ENCODE measurements around the gene GIGYF1.
"Not testable (repeated sequence)": the region's sequence is repeated elsewhere in the genome, so short reads cannot be mapped to it uniquely, and the experiment has no call there.

The GIGYF1 gene

GRCh38 chr7:100706672-100707311 is 12.7 kb upstream of the GIGYF1 start:
- Histone ChIP-seq H3K4me3 (ENCODE audit: low read depth, low read length) (peak overlapping the region; percentile 90), H3K27ac (ENCODE audit: low read depth, low read length) (peak overlapping the region; percentile 3; the same call in 1 of the 2 replicates), H3K4me1 (ENCODE audit: control insufficient read depth, insufficient read depth, low read length, unreplicated experiment) (peaks cover 6% of the 10 kb centered on the region), H3K27me3 (ENCODE audit: insufficient read depth, low read length) (no peaks in the 10 kb centered on the region), H2AFZ (ENCODE audit: low read length, unreplicated experiment) (peak overlapping the region; percentile 35), H3K36me3 (ENCODE audit: insufficient read depth, low read length) (no peaks in the 10 kb centered on the region), H3K79me2 (ENCODE audit: control insufficient read depth, insufficient read depth, low read length, unreplicated experiment) (peaks cover 21% of the 10 kb centered on the region)

GRCh38 chr7:100705753-100706671 is 12.0 kb upstream of the GIGYF1 start, which contains the start of gene POP7:
Gene POP7, plus strand, starts transcription at chr7:100706121. Its CDS starts 710 bp downstream, at chr7:100706831.
- peak within 1 kb of the TSS; percentile 87 for H2AFZ ChIP-seq (ENCODE audit: low read length, unreplicated experiment)
- peak within 1 kb of the TSS; percentile 90 for H3K4me3 ChIP-seq (ENCODE audit: low read depth, low read length)
- H3K36me3 ChIP-seq (ENCODE audit: insufficient read depth, low read length) = no peaks in the 10 kb centered on the region
- H3K79me2 ChIP-seq (ENCODE audit: control insufficient read depth, insufficient read depth, low read length, unreplicated experiment) = peaks cover 21% of the 10 kb centered on the region
- H3K27ac ChIP-seq (ENCODE audit: low read depth, low read length) = peak within 1 kb of the TSS; percentile 45
- H3K27me3 ChIP-seq (ENCODE audit: insufficient read depth, low read length) = no peaks in the 10 kb centered on the region
- H3K4me1 ChIP-seq (ENCODE audit: control insufficient read depth, insufficient read depth, low read length, unreplicated experiment) = peaks cover 6% of the 10 kb centered on the region

GRCh38 chr7:100705320-100705752 is 11.3 kb upstream of the GIGYF1 start:
- Histone ChIP-seq H2AFZ (ENCODE audit: low read length, unreplicated experiment) (peak overlapping the region; percentile 87), H3K27me3 (ENCODE audit: insufficient read depth, low read length) (no peaks in the 10 kb centered on the region), H3K4me1 (ENCODE audit: control insufficient read depth, insufficient read depth, low read length, unreplicated experiment) (peaks cover 6% of the 10 kb centered on the region)

GRCh38 chr7:100701089-100701488 is 7.0 kb upstream of the GIGYF1 start:
- not testable (repeated sequence) for H3K79me2 ChIP-seq (ENCODE audit: control insufficient read depth, insufficient read depth, low read length, unreplicated experiment); H3K27me3 ChIP-seq (ENCODE audit: insufficient read depth, low read length); H3K36me3 ChIP-seq (ENCODE audit: insufficient read depth, low read length); H3K27ac ChIP-seq (ENCODE audit: low read depth, low read length); H3K4me1 ChIP-seq (ENCODE audit: control insufficient read depth, insufficient read depth, low read length, unreplicated experiment); H2AFZ ChIP-seq (ENCODE audit: low read length, unreplicated experiment); H3K4me3 ChIP-seq (ENCODE audit: low read depth, low read length)

More at GRCh38 chr7:100705320-100705752, 11.3 kb upstream of the GIGYF1 start:
- H3K36me3 ChIP-seq (ENCODE audit: insufficient read depth, low read length) = no peaks in the 10 kb centered on the region
- peak overlapping the region; percentile 90 for H3K4me3 ChIP-seq (ENCODE audit: low read depth, low read length)
- H3K79me2 ChIP-seq (ENCODE audit: control insufficient read depth, insufficient read depth, low read length, unreplicated experiment) = peaks cover 21% of the 10 kb centered on the region
- H3K27ac ChIP-seq (ENCODE audit: low read depth, low read length) = peak overlapping the region; percentile 45

GRCh38 chr7:100699018-100699417 is 5.0 kb upstream of the GIGYF1 start:
- no peak overlapping the region for H2AFZ ChIP-seq (ENCODE audit: low read length, unreplicated experiment)
- H3K79me2 ChIP-seq (ENCODE audit: control insufficient read depth, insufficient read depth, low read length, unreplicated experiment) = no peaks in the 10 kb centered on the region
- no peaks in the 10 kb centered on the region for H3K4me1 ChIP-seq (ENCODE audit: control insufficient read depth, insufficient read depth, low read length, unreplicated experiment)
- H3K36me3 ChIP-seq (ENCODE audit: insufficient read depth, low read length) = no peaks in the 10 kb centered on the region
- H3K27ac ChIP-seq (ENCODE audit: low read depth, low read length) = no peak overlapping the region
- H3K4me3 ChIP-seq (ENCODE audit: low read depth, low read length) = no peak overlapping the region
- no peaks in the 10 kb centered on the region for H3K27me3 ChIP-seq (ENCODE audit: insufficient read depth, low read length)

GRCh38 chr7:100696123-100696521 is 2.1 kb upstream of the GIGYF1 start:
- H3K36me3 ChIP-seq (ENCODE audit: insufficient read depth, low read length) = no peaks in the 10 kb centered on the region
- no peak overlapping the region for H3K27ac ChIP-seq (ENCODE audit: low read depth, low read length)
- no peak overlapping the region for H2AFZ ChIP-seq (ENCODE audit: low read length, unreplicated experiment)
- H3K27me3 ChIP-seq (ENCODE audit: insufficient read depth, low read length) = no peaks in the 10 kb centered on the region
- H3K4me1 ChIP-seq (ENCODE audit: control insufficient read depth, insufficient read depth, low read length, unreplicated experiment) = peaks cover 11% of the 10 kb centered on the region
- H3K79me2 ChIP-seq (ENCODE audit: control insufficient read depth, insufficient read depth, low read length, unreplicated experiment) = peaks cover 27% of the 10 kb centered on the region
- no peak overlapping the region for H3K4me3 ChIP-seq (ENCODE audit: low read depth, low read length)

GRCh38 chr7:100693312-100694097 is 545 bp downstream of the GIGYF1 start:
- no peaks in the 10 kb centered on the region for H3K27me3 ChIP-seq (ENCODE audit: insufficient read depth, low read length)
- peaks cover 26% of the 10 kb centered on the region for H3K4me1 ChIP-seq (ENCODE audit: control insufficient read depth, insufficient read depth, low read length, unreplicated experiment)
- H3K4me3 ChIP-seq (ENCODE audit: low read depth, low read length) = peak overlapping the region; percentile 97
- H3K79me2 ChIP-seq (ENCODE audit: control insufficient read depth, insufficient read depth, low read length, unreplicated experiment) = peaks cover 52% of the 10 kb centered on the region
- H2AFZ ChIP-seq (ENCODE audit: low read length, unreplicated experiment) = no peak overlapping the region
- H3K36me3 ChIP-seq (ENCODE audit: insufficient read depth, low read length) = no peaks in the 10 kb centered on the region
- H3K27ac ChIP-seq (ENCODE audit: low read depth, low read length) = peak overlapping the region; percentile 31; the same call in 1 of the 2 replicates

GRCh38 chr7:100692578-100692961 is 1.5 kb downstream of the GIGYF1 start:
- Histone ChIP-seq H2AFZ (ENCODE audit: low read length, unreplicated experiment) (no peak overlapping the region), H3K4me1 (ENCODE audit: control insufficient read depth, insufficient read depth, low read length, unreplicated experiment) (peaks cover 34% of the 10 kb centered on the region), H3K27ac (ENCODE audit: low read depth, low read length) (no peak overlapping the region), H3K4me3 (ENCODE audit: low read depth, low read length) (peak overlapping the region; percentile 97), H3K79me2 (ENCODE audit: control insufficient read depth, insufficient read depth, low read length, unreplicated experiment) (peaks cover 56% of the 10 kb centered on the region), H3K27me3 (ENCODE audit: insufficient read depth, low read length) (no peaks in the 10 kb centered on the region), H3K36me3 (ENCODE audit: insufficient read depth, low read length) (no peaks in the 10 kb centered on the region)

- Histone ChIP-seq H2AFZ (ENCODE audit: low read length, unreplicated experiment) (no peak overlapping the region), H3K79me2 (ENCODE audit: control insufficient read depth, insufficient read depth, low read length, unreplicated experiment) (peaks cover 56% of the 10 kb centered on the region), H3K4me1 (ENCODE audit: control insufficient read depth, insufficient read depth, low read length, unreplicated experiment) (peaks cover 34% of the 10 kb centered on the region), H3K36me3 (ENCODE audit: insufficient read depth, low read length) (no peaks in the 10 kb centered on the region; the same call in 1 of the 2 replicates), H3K4me3 (ENCODE audit: low read depth, low read length) (peak overlapping the region; percentile 97), H3K27ac (ENCODE audit: low read depth, low read length) (no peak overlapping the region), H3K27me3 (ENCODE audit: insufficient read depth, low read length) (no peaks in the 10 kb centered on the region)
Measured at GRCh38 chr7:100691676-100692577, 2.1 kb downstream of the GIGYF1 start.

All from ACC112 (cell line).